K562 (cell line): ENCODE results near the gene APOLD1. TPM values are rescaled to one million over a fixed set of nuclear protein-coding genes. Genes with fewer than 3 reads are reported as not detected.

ENCODE experiments used
- ATAC-seq: fragments of 200-7000 bp; cut with Tn5 transposase; 3 replicates; pipeline ENCODE4 v1.9.1; 2020; ENCODE audit warnings: moderate library complexity
- BruUV-seq: library from RNA; stranded (reverse); fragments of 400-500 nt; replicated peaks from 2 replicates; lab custom pipeline; 2021; lab: Mats Ljungman, UMichigan
- CTCF ChIA-PET: fragments of 300-600 bp; formaldehyde crosslinking; extraction: SDS; loops from one replicate; lab custom pipeline; 2021; ENCODE audit warnings: low intra/inter-chr PET ratio; lab: Yijun Ruan, JAX
- POLR2A ChIA-PET: fragments of 300-600, 350-650 bp; sonication (Branson Sonifier 250); formaldehyde crosslinking; extraction: SDS; loops from one replicate; lab custom pipeline; 2021; ENCODE audit warnings: antibody characterized with exemption, inconsistent platforms; lab: Yijun Ruan, JAX
- DNase-seq, 4 experiments: peaks; one replicate each; pipeline versions ENCODE4 v3.0.0 to v3.0.0-alpha.2; 2011 to 2018; ENCODE audit warnings: low spot score in 3 of 4, mixed read lengths in 3 of 4; ENCODE audit errors: extremely low read depth in 1 of 4
- FAIRE-seq: peaks from 2 replicates; lab custom pipeline; 2011; peaks lifted over from hg19 to GRCh38; lab: Jason Lieb, UNC
- H2AFZ ChIP-seq: 2 replicates; pipeline ENCODE4 v1.6.0; 2011; ENCODE audit warnings: low read depth, low read length, control low read depth, inconsistent platforms
- H3K27ac ChIP-seq: fragments of 200-600 bp; 3 replicates; pipeline ENCODE4 v1.8.0; 2011; ENCODE audit warnings: low read depth, mild to moderate bottlenecking, control low read depth, inconsistent platforms, low read length, moderate library complexity, mixed read lengths; ENCODE audit errors: extremely low read depth
- H3K27me3 ChIP-seq, 2 experiments: fragments of 300-600 bp in 1 of 2; 2 replicates in 1 of 2; 3 replicates in 1 of 2; pipeline versions ENCODE4 v1.6.0 to v1.8.0; 2011; ENCODE audit warnings: inconsistent platforms in 2 of 2, low read length in 2 of 2, mild to moderate bottlenecking in 1 of 2, mixed read lengths in 1 of 2, moderate library complexity in 1 of 2; ENCODE audit not compliant: control insufficient read depth in 2 of 2, insufficient read depth in 2 of 2
- H3K36me3 ChIP-seq: fragments of 300-600 bp; 3 replicates; pipeline ENCODE4 v1.8.0; 2011; ENCODE audit warnings: mild to moderate bottlenecking, low read length, inconsistent platforms; ENCODE audit not compliant: control insufficient read depth, insufficient read depth
- H3K4me1 ChIP-seq, 2 experiments: fragments of 200-600 bp in 1 of 2; replicated peaks in 1 of 2; 2 replicates in 1 of 2; 3 replicates in 1 of 2; pipeline versions ENCODE4 v1.5.1 to v1.8.0; 2011; ENCODE audit warnings: inconsistent platforms in 2 of 2, low read length in 2 of 2, mild to moderate bottlenecking in 1 of 2, mixed read lengths in 1 of 2, moderate library complexity in 1 of 2; ENCODE audit not compliant: control insufficient read depth in 2 of 2, insufficient read depth in 2 of 2
- H3K4me2 ChIP-seq: 2 replicates; pipeline ENCODE4 v1.6.1; 2011; ENCODE audit warnings: low read length, control low read depth, inconsistent platforms, mixed read lengths; ENCODE audit not compliant: insufficient read depth
- H3K4me3 ChIP-seq: fragments of 200-600 bp; sonication (generic), shearing (Covaris generic); 2 replicates; pipeline ENCODE4 v1.5.1; 2016; ENCODE audit warnings: control low read depth, inconsistent platforms
- H3K79me2 ChIP-seq: fragments of 200-600 bp; 3 replicates; pipeline ENCODE4 v1.8.0; 2011; ENCODE audit warnings: low read length, inconsistent platforms; ENCODE audit not compliant: control insufficient read depth, insufficient read depth
- H3K9ac ChIP-seq, 2 experiments: 2 replicates each; pipeline versions ENCODE4 v1.6.0 to v1.6.1; 2011; ENCODE audit warnings: low read depth in 2 of 2, low read length in 2 of 2, control low read depth in 1 of 2, inconsistent platforms in 1 of 2, mild to moderate bottlenecking in 1 of 2, mixed read lengths in 1 of 2; ENCODE audit not compliant: insufficient read depth in 1 of 2
- H3K9me1 ChIP-seq: one replicate; pipeline ENCODE4 v1.6.0; 2011; ENCODE audit warnings: inconsistent platforms, mild to moderate bottlenecking, low read length, moderate library complexity; ENCODE audit not compliant: control insufficient read depth, insufficient read depth
- H3K9me3 ChIP-seq: replicated peaks from 2 replicates; pipeline ENCODE4 v1.5.1; 2011; ENCODE audit warnings: low read depth, low read length, inconsistent platforms; ENCODE audit not compliant: control insufficient read depth, insufficient read depth
- H4K20me1 ChIP-seq: replicated peaks from 2 replicates; pipeline ENCODE4 v1.6.1; 2011; ENCODE audit warnings: low read length, inconsistent platforms, mixed read lengths; ENCODE audit not compliant: control insufficient read depth, insufficient read depth
- BDP1 ChIP-seq: IDR thresholded peaks from 3 replicates; pipeline ENCODE4 v1.6.1; 2011; ENCODE audit not compliant: insufficient read length, insufficient read depth
- BHLHE40 ChIP-seq: IDR thresholded peaks from 2 replicates; pipeline ENCODE4 v1.6.1; 2011; ENCODE audit warnings: low read length, improper control_type of control experiment
- CBX1 ChIP-seq: sonication (generic); IDR thresholded peaks from 2 replicates; pipeline ENCODE4 v1.6.1; 2016; ENCODE audit warnings: antibody characterized with exemption, low read depth, mild to moderate bottlenecking
- CCNT2 ChIP-seq: IDR thresholded peaks from 2 replicates; pipeline ENCODE4 v1.6.1; 2011; ENCODE audit warnings: borderline replicate concordance, low read depth, mild to moderate bottlenecking, moderate library complexity, mixed read lengths, low read length; ENCODE audit not compliant: insufficient read length; ENCODE audit errors: extremely low read depth
- KAT7 ChIP-seq: sonication (generic); formaldehyde crosslinking; IDR thresholded peaks from 2 replicates; pipeline ENCODE4 v1.8.0; 2022; ENCODE audit warnings: missing genetic modification reagents, mild to moderate bottlenecking, borderline replicate concordance
- L3MBTL2 ChIP-seq: fragments of 450-650 bp; IDR thresholded peaks from 2 replicates; pipeline ENCODE4 v1.6.1; 2016; ENCODE audit warnings: mild to moderate bottlenecking, moderate library complexity
- MEIS2 ChIP-seq: fragments of 450-650 bp; IDR thresholded peaks from 2 replicates; pipeline ENCODE4 v1.6.1; 2014; ENCODE audit warnings: mild to moderate bottlenecking; ENCODE audit not compliant: partially characterized antibody
- MTA1 ChIP-seq: fragments of 450-650 bp; IDR thresholded peaks from 2 replicates; pipeline ENCODE4 v1.6.1; 2017; ENCODE audit warnings: borderline replicate concordance
- MTA3 ChIP-seq: fragments of 450-650 bp; formaldehyde crosslinking; IDR thresholded peaks from 2 replicates; pipeline ENCODE4 v1.6.1; 2017; ENCODE audit warnings: mild to moderate bottlenecking, borderline replicate concordance
- PHF8 ChIP-seq: fragments of 200-600 bp; sonication (generic); IDR thresholded peaks from 2 replicates; pipeline ENCODE4 v1.6.1; 2012; ENCODE audit warnings: mixed run types, mild to moderate bottlenecking, inconsistent platforms, low read length, moderate library complexity, borderline replicate concordance
- POLR2AphosphoS2 ChIP-seq: IDR thresholded peaks from 2 replicates; pipeline ENCODE4 v1.6.1; 2012; ENCODE audit warnings: low read length, improper control_type of control experiment
- POLR2AphosphoS5 ChIP-seq: IDR thresholded peaks from 2 replicates; pipeline ENCODE4 v1.6.1; 2011; ENCODE audit warnings: mild to moderate bottlenecking, low read depth, low read length, moderate library complexity; ENCODE audit not compliant: control insufficient read depth, insufficient read depth
- SNIP1 ChIP-seq: fragments of 450-650 bp; IDR thresholded peaks from 2 replicates; pipeline ENCODE4 v1.7.1; 2017; ENCODE audit warnings: low read depth, mild to moderate bottlenecking
- ZNF282 ChIP-seq: sonication (generic); formaldehyde crosslinking; IDR thresholded peaks from 2 replicates; pipeline ENCODE4 v1.8.1; 2023; ENCODE audit warnings: missing genetic modification reagents
- ZNF436 ChIP-seq: fragments of 250-450, 450-650 bp; sonication (Bioruptor Pico); formaldehyde crosslinking; IDR thresholded peaks from 2 replicates; pipeline ENCODE4 v1.7.0; 2020; ENCODE audit warnings: mild to moderate bottlenecking
- WGBS: fragments of 100-300 bp; shearing (Covaris generic); methylation state at CpG from one replicate; pipeline ENCODE4 v1.1.6; 2016; ENCODE audit warnings: low coverage, mixed read lengths; ENCODE audit not compliant: insufficient coverage; ENCODE audit errors: missing lambda C conversion rate; 5-methylcytosine and 5-hydroxymethylcytosine counted together
- in situ Hi-C: fragments of 300-500 bp; cut with MboI; formaldehyde crosslinking; loops from 4 replicates; pipeline ENCODE4 v1.15.0; 2018; ENCODE audit warnings: inconsistent platforms, mixed read lengths
- intact Hi-C: fragments of 100-400 bp; cut with micrococcal nuclease; formaldehyde crosslinking; loops from 2 replicates; pipeline ENCODE4 v1.14.2; 2022
- polyA plus RNA-seq, 8 experiments: library from polyadenylated mRNA; depleted of rRNA in 4 of 8; stranded (reverse) in 5 of 8; unstranded in 3 of 8; fragments of >200 nt; fragmentation: Nextera tagmentation in 2 of 8; fragmentation: Illumina TruSeq in 1 of 8; extraction: Ambion mirVana in 2 of 8; extraction: Trizol in 1 of 8; gene quantifications; 2 replicates each; pipeline versions ENCODE4 v1.2.1 to v1.2.3, GENCODE V29; 2011 to 2014; ENCODE audit warnings: inconsistent platforms in 1 of 8, missing spikeins in 1 of 8
- total RNA-seq, 7 experiments: library from RNA; depleted of rRNA in 6 of 7; stranded (reverse); fragments of >200 nt in 6 of 7; fragmentation: Illumina TruSeq in 2 of 7; extraction: Trizol in 2 of 7; gene quantifications; 2 replicates each; pipeline versions ENCODE4 v1.2.1 to v1.2.3, GENCODE V29; 2011 to 2021; ENCODE audit warnings: low replicate concordance in 1 of 7
- TF ChIP-seq, protein P1 (sequence below): sonication (generic); formaldehyde crosslinking; IDR thresholded peaks from 2 replicates; pipeline ENCODE4 v1.8.0; 2022; ENCODE audit warnings: mild to moderate bottlenecking, missing genetic modification reagents
- TF ChIP-seq, protein P2 (sequence below), 2 experiments: fragments of 450-650 bp; conservative IDR thresholded peaks; 2 replicates each; pipeline ENCODE4 v1.6.1; 2017; ENCODE audit warnings: mild to moderate bottlenecking in 2 of 2, moderate library complexity in 2 of 2
- TF ChIP-seq, protein P3 (sequence below): fragments of 450-650 bp; IDR thresholded peaks from 2 replicates; pipeline ENCODE4 v1.6.1; 2016; ENCODE audit warnings: antibody characterized with exemption

Gene APOLD1
- total and polyA plus RNA-seq, 9 of the 15 experiments (the other 6 are each of a cell fraction or from before 2014, with no cell fraction given): 0.28 to 1.1 (median 0.61) TPM

DNA sequence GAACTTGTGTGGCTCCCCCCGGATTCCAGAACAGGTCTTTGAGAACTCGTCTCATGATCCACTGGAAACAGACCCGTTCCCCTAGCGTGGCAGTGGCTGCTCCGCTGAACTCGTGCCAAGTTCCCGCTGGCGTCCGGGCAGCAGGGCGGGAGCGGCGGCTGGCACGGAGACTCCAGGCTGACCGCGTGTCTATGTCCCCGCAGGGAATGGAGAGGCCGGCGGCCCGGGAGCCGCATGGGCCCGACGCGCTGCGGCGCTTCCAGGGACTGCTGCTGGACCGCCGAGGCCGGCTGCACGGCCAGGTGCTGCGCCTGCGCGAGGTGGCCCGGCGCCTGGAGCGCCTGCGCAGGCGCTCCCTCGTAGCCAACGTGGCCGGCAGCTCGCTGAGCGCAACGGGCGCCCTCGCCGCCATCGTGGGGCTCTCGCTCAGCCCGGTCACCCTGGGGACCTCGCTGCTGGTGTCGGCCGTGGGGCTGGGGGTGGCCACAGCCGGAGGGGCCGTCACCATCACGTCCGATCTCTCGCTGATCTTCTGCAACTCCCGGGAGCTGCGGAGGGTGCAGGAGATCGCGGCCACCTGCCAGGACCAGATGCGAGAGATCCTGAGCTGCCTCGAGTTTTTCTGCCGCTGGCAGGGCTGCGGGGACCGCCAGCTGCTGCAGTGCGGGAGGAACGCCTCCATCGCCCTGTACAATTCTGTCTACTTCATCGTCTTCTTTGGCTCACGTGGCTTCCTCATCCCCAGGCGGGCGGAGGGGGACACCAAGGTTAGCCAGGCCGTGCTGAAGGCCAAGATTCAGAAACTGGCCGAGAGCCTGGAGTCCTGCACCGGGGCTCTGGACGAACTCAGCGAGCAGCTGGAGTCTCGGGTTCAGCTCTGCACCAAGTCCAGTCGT is 1.5 kb downstream of the APOLD1 start:
- peaks cover 17% of the 10 kb centered on the region; the same call in 2 of the 3 replicates for H3K79me2 ChIP-seq
- DNase-seq: peak; percentile 84 to 93 (median 90)
- H3K4me3 ChIP-seq: peak overlapping the region; percentile 46
- H2AFZ ChIP-seq: peak overlapping the region; percentile 96
- ATAC-seq: peak; percentile 95
- ChIA-PET CTCF (no interaction called here), POLR2A (interaction anchor here (0.6 to 1.4 kb wide), 12 partner anchors 7 to 615 kb away, joined by 3 to 5 read pairs (median 3); no protein-coding TSS in a partner anchor)
- peak overlapping the region; percentile 81 to 94 for H3K9ac ChIP-seq
- BruUV-seq: TSS peak; percentile 87
- H3K9me3 ChIP-seq: no peaks in the 10 kb centered on the region
- H3K9me1 ChIP-seq: no peaks in the 10 kb centered on the region
- no peak for FAIRE-seq
- in situ Hi-C loops: no loop called here
- H3K27me3 ChIP-seq: no peaks in the 10 kb centered on the region
- H3K27ac ChIP-seq: peak overlapping the region; percentile 81
- H3K4me2 ChIP-seq: peak overlapping the region; percentile 94
- no peaks in the 10 kb centered on the region for H3K36me3 ChIP-seq
- H3K4me1 ChIP-seq: peaks cover 15 to 37% of the 10 kb centered on the region in 2 experiments
- H4K20me1 ChIP-seq: no peaks in the 10 kb centered on the region
- intact Hi-C loops: loop anchor here (5.0 kb wide), 3 partner anchors 60 to 425 kb away; no protein-coding TSS in a partner anchor
- WGBS: 3% methylated on average over 27 of the region's 80 CpGs
- TF ChIP-seq CBX1 (no peak), PHF8 (peak; percentile 93; the same call in 1 of the 2 replicates), POLR2AphosphoS2 (no peak), BHLHE40 (0 out of 2 replicates have a peak, but pooled peaks have one; percentile 5), MEIS2 (peak; percentile 96), SNIP1 (no peak), MTA1 (no peak), CCNT2 (peak; percentile 59), MTA3 (0 out of 2 replicates have a peak, but pooled peaks have one; percentile 54), KAT7 (peak; percentile 48; the same call in 1 of the 2 replicates), ZNF282 (CRISPR knock-in tag) (0 out of 2 replicates have a peak, but pooled peaks have one; percentile 60), BDP1 (no peak), L3MBTL2 (peak; percentile 98), POLR2AphosphoS5 (peak; percentile 53), ZNF436 (no peak)
- TF ChIP-seq, protein P1, sequence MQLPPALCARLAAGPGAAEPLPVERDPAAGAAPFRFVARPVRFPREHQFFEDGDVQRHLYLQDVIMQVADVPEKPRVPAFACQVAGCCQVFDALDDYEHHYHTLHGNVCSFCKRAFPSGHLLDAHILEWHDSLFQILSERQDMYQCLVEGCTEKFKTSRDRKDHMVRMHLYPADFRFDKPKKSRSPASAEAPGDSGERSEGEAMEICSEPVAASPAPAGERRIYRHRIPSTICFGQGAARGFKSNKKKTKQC: peak; percentile 84; the same call in 1 of the 2 replicates
- TF ChIP-seq, protein P2, sequence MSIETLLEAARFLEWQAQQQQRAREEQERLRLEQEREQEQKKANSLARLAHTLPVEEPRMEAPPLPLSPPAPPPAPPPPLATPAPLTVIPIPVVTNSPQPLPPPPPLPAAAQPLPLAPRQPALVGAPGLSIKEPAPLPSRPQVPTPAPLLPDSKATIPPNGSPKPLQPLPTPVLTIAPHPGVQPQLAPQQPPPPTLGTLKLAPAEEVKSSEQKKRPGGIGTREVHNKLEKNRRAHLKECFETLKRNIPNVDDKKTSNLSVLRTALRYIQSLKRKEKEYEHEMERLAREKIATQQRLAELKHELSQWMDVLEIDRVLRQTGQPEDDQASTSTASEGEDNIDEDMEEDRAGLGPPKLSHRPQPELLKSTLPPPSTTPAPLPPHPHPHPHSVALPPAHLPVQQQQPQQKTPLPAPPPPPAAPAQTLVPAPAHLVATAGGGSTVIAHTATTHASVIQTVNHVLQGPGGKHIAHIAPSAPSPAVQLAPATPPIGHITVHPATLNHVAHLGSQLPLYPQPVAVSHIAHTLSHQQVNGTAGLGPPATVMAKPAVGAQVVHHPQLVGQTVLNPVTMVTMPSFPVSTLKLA (conservative IDR thresholded peaks at IDR 0.05): peak in 1 of 2 experiments; percentile 63; a peak in 3 of 4 replicates
- TF ChIP-seq, protein P3, sequence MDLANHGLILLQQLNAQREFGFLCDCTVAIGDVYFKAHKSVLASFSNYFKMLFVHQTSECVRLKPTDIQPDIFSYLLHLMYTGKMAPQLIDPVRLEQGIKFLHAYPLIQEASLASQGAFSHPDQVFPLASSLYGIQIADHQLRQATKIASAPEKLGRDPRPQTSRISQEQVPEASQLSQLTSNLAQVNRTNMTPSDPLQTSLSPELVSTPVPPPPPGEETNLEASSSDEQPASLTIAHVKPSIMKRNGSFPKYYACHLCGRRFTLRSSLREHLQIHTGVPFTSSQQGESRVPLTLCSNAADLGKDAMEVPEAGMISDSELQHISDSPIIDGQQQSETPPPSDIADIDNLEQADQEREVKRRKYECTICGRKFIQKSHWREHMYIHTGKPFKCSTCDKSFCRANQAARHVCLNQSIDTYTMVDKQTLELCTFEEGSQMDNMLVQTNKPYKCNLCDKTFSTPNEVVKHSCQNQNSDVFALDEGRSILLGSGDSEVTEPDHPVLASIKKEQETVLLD: peak; percentile 40; the same call in 1 of the 2 replicates
